Right ventricle myocardium inferior (tissue), 1 donor: ENCODE data around the gene FUS. TPM values are rescaled to one million over a fixed set of nuclear protein-coding genes. Genes with fewer than 3 reads are reported as not detected.
"Not testable (repeated sequence)": the region's sequence is repeated elsewhere in the genome, so short reads cannot be mapped to it uniquely, and the experiment has no call there.

Experiments
- ATAC-seq: fragments of 200-7000 bp; cut with Tn5 transposase; one replicate; pipeline ENCODE4 v1.9.1; 2020; ENCODE audit warnings: mild to moderate bottlenecking, moderate library complexity
- DNase-seq: peaks from one replicate; pipeline ENCODE4 v3.0.0; 2021; ENCODE audit errors: missing footprints
- intact Hi-C: fragments of 100-400 bp; cut with DNase I; formaldehyde crosslinking; loops from one replicate; pipeline ENCODE4 v1.11.0; 2022
- total RNA-seq: library from RNA; stranded (reverse); fragmentation: NEBNext Ultra II Directional; extraction: Animal tissue kit (Norgen Biotek cat#: 25700); gene quantifications from one replicate; pipeline ENCODE4 v1.2.1, GENCODE V29; 2021
- donor health status: DM: no; HTN: yes; CAD: no; lungs with severe emphysema.

FUS gene
- total RNA-seq, 1 donor from 2014 or later, result 86.8 TPM

DNA sequence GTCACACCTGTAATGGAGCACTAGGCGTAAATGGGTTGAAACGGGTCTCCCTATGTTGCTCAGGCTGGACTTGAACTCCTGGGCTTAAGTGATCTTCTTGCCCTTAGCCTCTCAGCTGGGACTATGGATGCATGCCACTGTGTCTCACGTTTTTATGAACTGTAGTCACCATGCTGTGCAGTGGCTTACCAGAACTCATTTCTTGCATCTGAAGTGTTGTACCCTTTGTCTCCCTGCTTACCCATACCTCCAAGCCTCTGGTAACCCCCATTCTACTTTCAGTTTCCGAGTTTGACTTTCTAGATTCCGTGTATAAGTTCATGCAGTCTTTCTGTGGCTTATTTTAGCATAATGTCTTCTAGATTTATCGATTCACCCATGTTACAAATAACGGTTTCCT, 15.0 kb downstream of the FUS start:
- no peak for DNase-seq
- intact Hi-C loops, result no loop called here
- ATAC-seq, result no peak

DNA sequence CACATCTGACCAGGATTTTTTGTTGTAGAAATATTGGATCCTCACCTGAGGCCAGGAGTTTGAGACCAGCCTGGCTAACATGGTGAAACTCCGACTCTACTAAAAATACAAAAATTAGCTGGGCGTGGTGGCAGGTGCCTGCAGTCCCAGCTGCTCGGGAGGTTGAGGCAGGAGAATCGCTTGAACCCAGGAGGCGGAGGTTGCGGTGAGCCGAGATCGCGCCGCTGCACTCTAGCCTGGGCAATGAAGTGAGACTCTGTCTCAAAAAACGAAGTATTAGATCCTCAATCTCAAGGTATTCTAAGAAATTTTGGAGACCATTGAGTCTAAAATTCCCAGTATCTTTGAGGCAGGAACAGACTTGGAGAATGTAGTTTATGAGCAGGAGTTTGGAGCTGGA, 15.9 kb downstream of the FUS start:
- ATAC-seq, intact Hi-C loops, DNase-seq: not testable (repeated sequence)

DNA sequence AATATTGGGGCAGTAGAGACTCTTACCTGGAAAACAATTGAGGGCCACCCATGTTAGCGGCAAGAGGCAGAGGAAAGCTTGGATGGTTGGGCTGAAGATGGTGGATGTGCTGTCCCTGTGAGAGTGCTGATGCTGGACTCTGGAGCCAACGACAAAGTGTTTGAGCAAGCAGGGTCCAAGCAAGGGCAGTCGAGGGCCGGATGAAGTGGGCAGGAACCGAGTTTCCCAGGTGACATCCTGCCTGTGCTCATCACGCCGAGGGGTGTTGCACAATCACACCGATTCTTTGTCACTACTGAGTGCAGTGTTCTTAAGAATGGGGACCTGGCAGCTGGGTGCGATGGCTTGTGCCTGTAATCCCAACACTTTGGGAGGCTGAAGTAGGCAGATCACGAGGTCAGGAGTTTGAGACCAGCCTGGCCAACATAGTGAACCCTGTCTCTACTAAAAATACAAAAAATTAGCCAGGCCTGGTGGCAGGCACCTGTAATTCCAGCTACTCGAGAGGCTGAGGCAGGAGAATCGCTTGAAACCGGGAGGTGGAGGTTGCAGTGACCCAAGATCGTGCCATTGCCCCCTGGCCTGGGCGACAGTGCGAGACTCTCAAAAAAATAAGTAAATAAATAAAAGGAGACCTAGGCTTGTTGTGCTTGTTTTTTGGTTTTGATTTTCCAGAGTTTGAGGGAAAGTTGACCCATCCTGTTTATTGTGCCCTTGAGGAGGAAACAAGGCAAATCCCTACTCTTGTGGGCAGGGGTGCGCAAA, 16.6 kb downstream of the FUS start:
- intact Hi-C loops, result no loop called here
- ATAC-seq, result no peak
- no peak for DNase-seq

DNA sequence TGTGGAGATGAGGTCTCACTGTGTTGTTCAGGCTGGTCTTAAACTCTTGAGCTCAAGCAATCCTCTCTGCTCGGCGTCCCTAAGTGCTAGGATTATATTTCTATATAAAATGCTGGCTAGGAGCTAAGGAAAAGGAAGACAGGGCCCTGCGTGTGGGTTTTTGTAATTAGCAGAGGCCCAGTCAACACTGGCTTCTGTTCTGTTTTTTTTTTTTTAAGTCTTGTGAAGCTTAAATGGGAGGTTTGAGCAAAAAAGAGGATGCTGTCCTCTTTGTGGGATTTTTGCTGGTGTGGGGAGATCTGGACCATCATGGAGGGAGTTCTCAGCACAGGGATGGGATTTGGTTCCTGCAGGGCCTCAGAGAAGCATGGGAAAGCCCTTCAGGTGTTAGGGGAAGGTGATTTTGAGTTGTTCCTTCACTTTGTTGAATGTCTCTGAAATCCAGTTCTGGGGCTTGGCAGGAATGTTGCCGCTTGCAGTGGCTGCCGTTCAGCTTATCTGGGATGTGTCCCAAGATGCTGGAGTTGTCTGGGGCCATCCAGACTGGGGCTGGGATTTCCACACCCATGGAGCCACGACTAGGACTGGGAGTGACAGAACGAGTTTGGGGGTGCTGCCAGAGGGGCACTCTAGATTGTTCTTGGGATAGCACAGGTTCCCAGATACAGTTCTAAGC, 18.4 kb downstream of the FUS start:
- intact Hi-C loops, result no loop called here
- DNase-seq, result no peak
- ATAC-seq, result no peak

DNA sequence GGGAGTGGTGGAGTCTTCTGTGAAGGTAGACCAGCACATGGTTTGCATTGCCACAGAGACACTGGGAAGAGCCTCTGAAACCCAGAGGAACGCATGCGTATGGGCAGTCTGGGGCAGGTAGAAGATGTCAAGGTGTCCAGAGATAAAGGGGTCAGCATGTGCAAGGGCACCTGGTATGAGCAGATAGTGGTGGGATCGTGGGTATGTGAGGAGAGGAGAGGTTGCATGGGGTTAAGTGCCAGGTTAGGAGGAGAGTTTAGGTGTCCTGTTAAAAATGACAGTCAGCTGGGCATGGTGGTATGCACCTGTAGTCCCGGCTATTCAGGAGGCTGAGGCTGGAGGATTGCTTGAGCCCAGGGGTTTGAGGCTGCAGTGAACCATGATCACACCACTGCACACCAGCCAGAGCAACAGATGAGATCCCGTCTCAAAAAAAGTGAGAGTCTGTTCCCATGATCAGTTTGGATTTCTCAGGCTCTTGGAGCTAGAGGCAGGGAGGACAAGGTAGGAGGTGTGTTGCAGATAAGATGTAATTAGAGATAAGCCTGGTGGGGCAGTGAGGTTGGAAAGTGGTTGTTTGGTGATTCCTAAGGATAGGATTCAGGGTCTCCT, 19.6 kb downstream of the FUS start:
- DNase-seq (no peak), ATAC-seq (no peak)
- intact Hi-C loops, result no loop called here

DNA sequence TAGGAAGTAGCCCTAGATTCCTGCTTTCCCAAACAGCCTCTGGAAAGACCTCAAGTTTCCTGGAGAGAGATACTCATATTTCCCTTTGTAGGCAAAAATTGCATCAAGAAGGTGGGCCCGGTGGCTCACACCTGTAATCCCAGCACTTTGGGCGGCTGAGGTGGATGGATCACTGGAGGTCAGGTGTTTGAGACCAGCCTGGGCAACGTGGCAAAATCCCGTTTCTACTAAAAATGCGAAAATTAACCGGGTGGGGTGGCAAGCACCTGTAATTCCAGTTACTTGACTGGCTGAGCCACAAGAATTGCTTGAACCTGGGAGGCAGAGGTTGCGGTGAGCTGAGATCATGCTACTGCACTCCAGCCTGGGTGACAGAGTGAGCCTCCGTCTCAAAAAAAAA, 20.2 kb downstream of the FUS start:
- intact Hi-C loops, ATAC-seq, DNase-seq: not testable (repeated sequence)

DNA sequence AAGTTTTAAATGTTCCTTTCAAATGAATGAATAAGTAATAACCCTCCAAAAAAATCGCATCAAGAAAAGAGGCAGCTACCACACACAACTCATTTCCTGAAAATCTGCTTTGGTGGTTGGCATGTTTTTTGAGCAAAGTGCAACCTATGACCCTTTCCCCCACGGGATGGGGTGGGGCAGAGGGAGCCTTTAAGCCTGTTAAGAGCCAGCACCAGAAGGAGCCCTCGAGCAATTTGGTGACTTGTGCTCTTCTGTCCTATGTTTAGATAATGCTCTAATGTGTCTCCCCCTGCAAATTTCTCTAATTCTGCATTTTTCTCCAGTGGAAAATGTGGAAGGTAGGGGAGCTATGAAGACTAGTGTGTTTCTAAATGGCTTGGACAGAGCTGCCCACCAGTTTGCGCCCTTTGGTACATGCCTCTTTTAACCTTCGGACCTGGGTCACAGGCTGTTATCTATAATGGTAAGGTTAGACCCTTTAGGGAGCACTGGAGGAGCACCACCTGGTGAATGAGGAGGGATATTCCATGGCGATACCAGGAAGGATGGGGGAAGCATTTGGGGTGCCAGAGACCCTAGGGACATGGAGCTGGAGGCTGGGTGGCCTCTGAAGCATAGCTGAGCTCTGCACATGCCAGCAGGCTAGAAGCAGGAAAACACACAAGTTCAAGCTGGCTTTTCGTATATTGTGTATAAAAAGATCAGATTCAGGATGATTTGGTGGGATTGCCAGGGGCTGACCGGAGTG, 21.1 kb downstream of the FUS start:
- intact Hi-C loops, result no loop called here
- ATAC-seq (no peak), DNase-seq (no peak)

DNA sequence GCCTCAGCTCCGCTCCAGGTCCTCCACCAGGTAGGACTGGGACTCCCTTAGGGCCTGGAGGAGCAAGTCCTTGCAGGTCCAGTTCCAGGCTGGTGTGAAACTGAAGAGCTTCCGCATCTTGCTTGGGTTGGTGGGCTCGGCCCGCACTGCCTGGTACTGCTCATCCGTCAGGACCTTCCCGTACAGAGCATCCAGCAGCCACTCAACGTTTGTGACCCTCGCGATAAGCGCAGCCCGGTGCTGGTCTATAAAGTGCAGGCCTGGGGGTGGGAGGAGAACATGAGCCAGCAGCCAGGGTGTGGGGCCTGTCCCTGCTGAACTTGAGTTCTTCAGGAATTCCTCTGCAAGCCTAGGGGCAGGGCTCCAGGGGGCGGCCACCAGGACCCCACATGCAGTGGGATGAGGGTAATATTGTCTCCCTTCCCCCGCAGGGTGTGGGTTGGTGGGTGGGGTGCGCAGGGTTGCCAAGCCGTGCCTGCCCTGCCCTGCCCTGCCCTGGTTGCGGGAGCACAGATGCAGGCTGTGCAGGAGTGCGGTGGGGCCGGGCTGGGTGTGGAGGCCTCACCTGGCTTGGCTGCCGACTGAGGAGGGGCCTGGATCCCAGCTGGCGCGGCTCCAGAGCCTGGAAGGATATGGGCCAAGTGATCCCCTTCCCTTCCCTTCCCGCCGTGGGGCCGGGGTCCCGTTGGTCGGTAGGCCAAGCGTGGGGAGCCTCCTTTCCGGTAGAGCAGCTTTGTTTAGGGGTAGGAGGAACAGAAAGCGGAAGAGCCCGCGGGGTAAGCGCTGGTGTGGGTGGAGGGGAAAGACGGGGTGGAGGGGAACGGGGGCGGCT, 21.9 kb downstream of the FUS start:
- DNase-seq (peak; percentile 76), ATAC-seq (peak; percentile 69)
- intact Hi-C loops, result no loop called here

DNA sequence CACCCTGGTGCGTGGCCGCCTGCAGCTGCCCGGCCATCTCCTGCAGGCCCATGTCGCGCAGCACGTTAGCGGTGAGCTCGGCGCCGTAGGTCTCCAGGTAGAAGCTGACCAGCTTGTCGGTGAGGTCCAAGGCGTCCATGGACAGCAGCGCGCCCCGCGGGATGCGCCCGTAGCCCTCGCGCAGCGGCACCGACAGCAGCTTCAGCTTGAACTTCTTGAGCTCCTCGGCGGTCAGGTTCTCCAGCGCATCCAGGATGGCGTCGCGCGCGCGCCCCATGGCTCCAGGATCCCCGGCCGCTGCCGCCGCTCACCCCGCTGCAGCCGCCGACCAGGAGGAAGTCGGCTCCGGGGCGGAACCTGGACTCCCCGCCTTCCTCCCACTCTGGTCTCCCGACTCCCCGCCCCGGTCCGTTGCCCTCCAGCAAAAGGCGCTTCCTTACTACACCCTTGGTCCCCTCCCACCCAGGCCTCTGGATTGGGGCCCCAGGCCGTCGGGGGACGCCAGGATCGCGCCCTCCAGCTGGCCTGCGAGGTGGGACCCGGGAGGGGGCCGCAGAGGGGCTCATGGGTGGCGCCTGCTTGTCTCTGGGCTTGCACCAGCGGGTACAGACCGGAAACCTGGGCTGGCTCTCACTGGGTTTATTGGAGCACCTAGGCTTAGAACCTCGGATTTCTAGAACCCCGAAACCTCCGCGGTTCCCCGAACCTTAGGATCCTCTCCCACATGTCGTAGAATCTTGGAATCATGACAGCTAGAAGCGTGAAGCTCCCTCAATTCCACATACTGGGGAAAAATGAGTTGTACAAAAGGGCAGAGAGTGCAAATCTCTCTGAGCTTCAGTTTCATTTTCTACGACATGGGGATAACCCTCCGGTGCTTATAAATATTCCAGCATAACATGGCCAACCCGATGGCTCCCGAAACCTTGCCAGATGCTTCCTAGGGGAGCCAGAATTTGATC, 22.8 kb downstream of the FUS start, which contains the start of gene PYCARD:
Gene PYCARD, minus strand, starts transcription at position 347 of the 962 bp plus-strand sequence. Its CDS starts 70 bp downstream, at position 277.
- intact Hi-C loops, result no loop called here
- DNase-seq, result peak; percentile 85
- peak; percentile 79 for ATAC-seq

DNA sequence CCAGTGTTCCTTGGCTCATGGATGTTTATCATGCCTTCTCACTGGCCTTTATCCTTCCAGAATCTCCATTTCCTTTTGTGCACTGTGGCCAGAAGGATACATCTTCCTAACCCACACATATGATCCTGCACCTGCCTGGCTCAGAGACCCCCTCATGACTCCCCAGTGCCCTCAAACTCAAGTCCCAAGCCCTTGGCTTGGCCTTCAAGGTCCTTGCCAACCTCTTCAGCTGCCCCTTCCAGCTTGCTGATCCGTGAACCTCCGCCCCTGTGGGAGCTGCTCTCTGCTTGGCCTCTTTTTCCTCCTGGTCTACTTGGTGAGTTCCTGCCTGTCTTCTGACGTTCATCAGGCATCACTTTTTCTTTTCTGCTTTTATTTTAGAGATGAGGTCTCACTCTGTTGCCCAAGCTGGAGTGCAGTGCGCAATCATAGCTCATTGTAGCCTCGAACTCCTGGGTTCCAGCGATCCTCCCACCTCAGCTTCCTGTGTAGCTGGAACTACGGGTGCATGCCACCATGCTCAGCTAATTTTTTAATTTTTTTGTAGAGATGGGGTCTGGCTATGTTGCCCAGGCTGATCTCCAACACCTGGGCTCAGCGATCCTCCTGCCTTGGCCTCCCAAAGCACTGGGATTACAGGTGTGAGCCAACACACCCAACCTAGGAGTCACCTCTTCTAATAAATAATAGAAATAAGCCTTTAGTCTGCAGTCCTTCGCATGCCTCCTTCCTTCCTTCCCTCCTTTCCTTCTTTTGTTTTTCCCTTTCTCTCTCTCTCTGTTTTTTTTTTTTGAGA, 25.1 kb downstream of the FUS start:
- DNase-seq (no peak), ATAC-seq (no peak)
- intact Hi-C loops, result no loop called here

DNA sequence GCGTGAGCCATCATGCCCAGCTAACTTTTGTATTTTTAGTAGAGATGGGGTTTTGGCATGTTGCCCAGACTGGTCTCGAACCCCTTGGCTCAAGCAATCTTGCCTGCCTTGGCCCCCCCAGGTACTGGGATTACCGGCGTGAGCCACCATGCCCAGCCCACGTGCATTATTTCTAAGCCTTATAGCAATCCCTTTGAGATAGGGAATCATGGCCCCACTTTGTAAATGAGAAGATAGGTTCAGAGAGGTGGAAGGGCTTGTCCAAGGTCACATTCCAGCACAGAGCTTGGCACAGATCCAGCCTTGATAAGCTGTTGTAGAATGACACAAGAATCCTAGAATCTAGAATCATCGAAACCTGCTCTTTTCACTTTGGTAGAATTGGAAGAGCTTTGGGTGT, 26.8 kb downstream of the FUS start:
- DNase-seq (no peak), ATAC-seq (no peak)
- intact Hi-C loops, result no loop called here

DNA sequence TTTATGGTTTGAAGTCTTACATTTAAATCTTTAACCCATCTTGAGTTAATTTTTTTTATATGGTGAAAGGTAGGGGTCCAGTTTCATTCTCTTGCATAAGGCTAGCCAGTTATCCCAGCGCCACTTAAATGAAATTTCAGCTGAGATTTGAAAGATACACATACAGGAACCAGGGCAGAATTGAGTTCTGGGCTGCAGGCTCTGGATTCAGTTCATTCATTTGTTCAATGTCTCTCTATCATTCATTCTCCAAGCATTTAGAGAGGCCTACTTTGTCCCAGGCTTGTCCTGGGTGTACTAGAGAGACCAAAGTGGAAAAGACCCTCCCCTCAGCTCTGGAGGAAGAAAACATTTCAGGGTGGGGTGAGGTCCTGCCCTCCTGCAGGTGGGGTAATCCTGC, 33.4 kb downstream of the FUS start:
- no peak for ATAC-seq
- intact Hi-C loops, result no loop called here

DNA sequence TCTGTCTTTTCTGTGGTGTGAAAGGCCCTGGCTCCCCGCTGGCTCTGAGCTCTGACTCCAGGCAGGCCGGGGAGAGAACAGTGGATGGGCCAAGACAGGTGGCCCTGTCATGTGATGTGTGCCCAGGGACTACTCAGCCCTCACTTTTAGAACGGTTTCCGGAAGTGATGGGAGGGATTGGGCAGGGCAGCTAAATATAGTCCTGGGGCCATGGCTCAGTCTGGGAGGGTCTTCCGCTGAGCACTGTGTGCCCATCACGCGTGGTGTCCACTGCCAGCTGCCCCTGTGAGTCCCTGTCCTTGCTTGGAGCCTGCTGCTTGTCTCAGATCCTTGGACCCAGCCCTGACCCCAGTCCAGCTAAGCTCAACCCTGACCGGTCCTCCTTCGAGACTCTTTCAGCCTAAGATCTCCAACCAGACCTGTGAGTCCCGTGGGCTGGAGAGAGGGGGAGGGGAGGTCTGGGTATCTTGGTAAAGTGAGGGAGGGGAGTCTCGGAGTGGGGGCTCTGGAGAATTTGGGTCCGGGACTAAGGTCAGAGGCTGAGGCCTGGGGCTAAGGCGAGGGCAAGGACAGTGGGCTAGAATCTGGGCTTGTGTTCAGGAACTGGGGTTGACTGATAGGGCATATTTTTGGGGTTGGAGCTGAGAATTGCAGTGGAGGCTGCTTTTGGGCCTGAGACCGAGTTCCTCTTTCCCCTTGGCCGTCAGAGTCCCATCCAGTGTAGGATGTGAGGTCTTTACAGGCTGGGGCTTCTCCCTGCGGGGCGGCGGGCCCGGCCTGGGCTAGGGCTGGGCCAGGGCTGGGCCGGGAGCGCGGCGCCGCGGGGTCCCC, 34.2 kb downstream of the FUS start, which contains the start of gene TRIM72:
Gene TRIM72, plus strand, starts transcription at position 243 of the 831 bp plus-strand sequence. CDS start 620 bp downstream, outside the sequence.
- intact Hi-C loops, result no loop called here
- ATAC-seq (no peak), DNase-seq (no peak)

More for the DNA sequence above, 33.4 kb downstream of the FUS start:
- DNase-seq, result no peak

DNA sequence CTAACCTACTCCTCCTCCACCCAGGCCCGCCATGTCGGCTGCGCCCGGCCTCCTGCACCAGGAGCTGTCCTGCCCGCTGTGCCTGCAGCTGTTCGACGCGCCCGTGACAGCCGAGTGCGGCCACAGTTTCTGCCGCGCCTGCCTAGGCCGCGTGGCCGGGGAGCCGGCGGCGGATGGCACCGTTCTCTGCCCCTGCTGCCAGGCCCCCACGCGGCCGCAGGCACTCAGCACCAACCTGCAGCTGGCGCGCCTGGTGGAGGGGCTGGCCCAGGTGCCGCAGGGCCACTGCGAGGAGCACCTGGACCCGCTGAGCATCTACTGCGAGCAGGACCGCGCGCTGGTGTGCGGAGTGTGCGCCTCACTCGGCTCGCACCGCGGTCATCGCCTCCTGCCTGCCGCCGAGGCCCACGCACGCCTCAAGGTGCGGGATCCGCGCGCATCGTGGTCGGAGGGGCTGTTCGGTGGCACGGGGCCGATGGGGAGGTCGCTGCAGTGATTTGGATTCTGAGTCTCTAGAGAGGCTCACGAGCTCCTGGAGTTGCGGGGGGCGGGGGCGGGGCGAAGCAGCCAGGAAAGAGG, 34.9 kb downstream of the FUS start:
- intact Hi-C loops, result no loop called here
- DNase-seq, result no peak

More for the DNA sequence above, 34.9 kb downstream of the FUS start:
- peak; percentile 37 for ATAC-seq
